Measurements from ENCODE around the gene SNX2. TPM values are rescaled to one million over a fixed set of nuclear protein-coding genes. Genes with fewer than 3 reads are reported as not detected.

Gene SNX2
- total and polyA plus RNA-seq, 9 of the 15 experiments (the other 6 are each of a cell fraction or from before 2014, with no cell fraction given), result 35.2 to 86.0 (median 58.1) TPM

GRCh38 chr5:122871661-122872060, 96.8 kb downstream of the SNX2 start:
- intact Hi-C loops (cut with micrococcal nuclease), result no loop called here
- Histone ChIP-seq H3K9ac (ENCODE audit: insufficient read depth in 1 of 2, low read depth in 2 of 2, low read length in 2 of 2) (no peak overlapping the region), H3K36me3 (ENCODE audit: control insufficient read depth, insufficient read depth, low read length) (no peaks in the 10 kb centered on the region), H2AFZ (ENCODE audit: low read depth, low read length) (no peak overlapping the region), H3K79me2 (ENCODE audit: control insufficient read depth, insufficient read depth, low read length) (no peaks in the 10 kb centered on the region), H3K9me3 (replicated peaks; ENCODE audit: control insufficient read depth, insufficient read depth, low read depth, low read length) (no peaks in the 10 kb centered on the region), H3K4me3 (no peak overlapping the region), H3K9me1 (ENCODE audit: control insufficient read depth, insufficient read depth, low read length) (no peaks in the 10 kb centered on the region), H3K4me1 (replicated peaks in 1 of 2; ENCODE audit: control insufficient read depth in 2 of 2, insufficient read depth in 2 of 2, low read length in 2 of 2) (peaks cover 0 to 16% of the 10 kb centered on the region in 2 experiments; a peak in 2 of 5 replicates), H4K20me1 (replicated peaks; ENCODE audit: control insufficient read depth, insufficient read depth, low read length) (no peaks in the 10 kb centered on the region), H3K27me3 (ENCODE audit: control insufficient read depth in 2 of 2, insufficient read depth in 2 of 2, low read length in 2 of 2) (no peaks in the 10 kb centered on the region), H3K27ac (ENCODE audit: extremely low read depth, low read depth, low read length) (no peak overlapping the region), H3K4me2 (ENCODE audit: insufficient read depth, low read length) (no peak overlapping the region)
- in situ Hi-C loops (cut with MboI), result no loop called here
- FAIRE-seq (no peak), DNase-seq (ENCODE audit: extremely low read depth in 1 of 4, low spot score in 3 of 4) (no peak), ATAC-seq (no peak)
- WGBS (ENCODE audit: insufficient coverage, low coverage, missing lambda C conversion rate), result 60% methylated on average over 8 of the region's 8 CpGs
- ChIA-PET POLR2A (no interaction called here), CTCF (ENCODE audit: low intra/inter-chr PET ratio) (no interaction called here)
- BruUV-seq (replicated peaks), result no TSS peak
- TF ChIP-seq BRF1 (IDR thresholded peaks at IDR 0.05; ENCODE audit: borderline replicate concordance, extremely low read depth, insufficient read length) (no peak), KLF1 (tag; IDR thresholded peaks at IDR 0.05) (no peak), TARDBP (IDR thresholded peaks at IDR 0.05) (no peak), POU5F1 (IDR thresholded peaks at IDR 0.05; ENCODE audit: borderline replicate concordance, low read depth, low read length, partially characterized antibody) (no peak), ZNF609 (CRISPR knock-in tag; IDR thresholded peaks at IDR 0.05; ENCODE audit: borderline replicate concordance) (no peak), SUPT5H (IDR thresholded peaks at IDR 0.05) (no peak), SAP30 (IDR thresholded peaks at IDR 0.05; ENCODE audit: borderline replicate concordance, insufficient read depth, low read depth, low read length, poor library complexity, severe bottlenecking) (no peak), ATF7 (IDR thresholded peaks at IDR 0.05) (no peak), ZNF57 (CRISPR knock-in tag; IDR thresholded peaks at IDR 0.05) (no peak), ARID1B (IDR thresholded peaks at IDR 0.05) (no peak), ZBTB11 (CRISPR knock-in tag; IDR thresholded peaks at IDR 0.05) (no peak), FOS (IDR thresholded peaks at IDR 0.05; ENCODE audit: extremely low read depth, insufficient read length) (no peak)
- TF ChIP-seq, protein P1, sequence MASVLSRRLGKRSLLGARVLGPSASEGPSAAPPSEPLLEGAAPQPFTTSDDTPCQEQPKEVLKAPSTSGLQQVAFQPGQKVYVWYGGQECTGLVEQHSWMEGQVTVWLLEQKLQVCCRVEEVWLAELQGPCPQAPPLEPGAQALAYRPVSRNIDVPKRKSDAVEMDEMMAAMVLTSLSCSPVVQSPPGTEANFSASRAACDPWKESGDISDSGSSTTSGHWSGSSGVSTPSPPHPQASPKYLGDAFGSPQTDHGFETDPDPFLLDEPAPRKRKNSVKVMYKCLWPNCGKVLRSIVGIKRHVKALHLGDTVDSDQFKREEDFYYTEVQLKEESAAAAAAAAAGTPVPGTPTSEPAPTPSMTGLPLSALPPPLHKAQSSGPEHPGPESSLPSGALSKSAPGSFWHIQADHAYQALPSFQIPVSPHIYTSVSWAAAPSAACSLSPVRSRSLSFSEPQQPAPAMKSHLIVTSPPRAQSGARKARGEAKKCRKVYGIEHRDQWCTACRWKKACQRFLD (CRISPR knock-in tag; IDR thresholded peaks at IDR 0.05), result no peak

All from K562 (cell line).